GM18909 (cell line): ENCODE results near the gene TBC1D22A.
"Not testable (repeated sequence)": the region's sequence is repeated elsewhere in the genome, so short reads cannot be mapped to it uniquely, and the experiment has no call there.

Source experiments
- ATAC-seq: cut with Tn5 transposase; IDR thresholded peaks from one replicate; pipeline ENCODE4 v1.9.1; 2021; ENCODE audit warnings: mild to moderate bottlenecking; ENCODE audit not compliant: unreplicated experiment, poor library complexity

TBC1D22A gene

GRCh38 chr22:47165338-47166032 is 403.0 kb downstream of the TBC1D22A start:
- no peak for ATAC-seq

- ATAC-seq, result no peak
Measured at GRCh38 chr22:47166033-47166404, 403.6 kb downstream of the TBC1D22A start.

GRCh38 chr22:47166446-47167016 is 404.1 kb downstream of the TBC1D22A start:
- ATAC-seq, result no peak

GRCh38 chr22:47167056-47167455 is 404.6 kb downstream of the TBC1D22A start:
- no peak for ATAC-seq

GRCh38 chr22:47167921-47168320 is 405.5 kb downstream of the TBC1D22A start:
- ATAC-seq, result not testable (repeated sequence)

GRCh38 chr22:47168441-47168840 is 406.0 kb downstream of the TBC1D22A start:
- no peak for ATAC-seq

- ATAC-seq, result no peak
Measured at GRCh38 chr22:47168900-47169800, 406.7 kb downstream of the TBC1D22A start.

- no peak for ATAC-seq
Measured at GRCh38 chr22:47169801-47170140, 407.3 kb downstream of the TBC1D22A start.

- ATAC-seq, result not testable (repeated sequence)
Measured at GRCh38 chr22:47170511-47171440, 408.3 kb downstream of the TBC1D22A start.

GRCh38 chr22:47171441-47172221 is 409.2 kb downstream of the TBC1D22A start:
- ATAC-seq, result no peak

GRCh38 chr22:47172771-47173534 is 410.5 kb downstream of the TBC1D22A start:
- no peak for ATAC-seq

GRCh38 chr22:47173535-47174021 is 411.1 kb downstream of the TBC1D22A start:
- ATAC-seq, result no peak

GRCh38 chr22:47174096-47174495 is 411.6 kb downstream of the TBC1D22A start:
- ATAC-seq, result no peak

GRCh38 chr22:47174671-47175112 is 412.2 kb downstream of the TBC1D22A start:
- no peak for ATAC-seq

- ATAC-seq, result no peak
Measured at GRCh38 chr22:47175151-47176025, 412.9 kb downstream of the TBC1D22A start.

- no peak for ATAC-seq
Measured at GRCh38 chr22:47176026-47176389, 413.6 kb downstream of the TBC1D22A start.

GRCh38 chr22:47176573-47177333 is 414.3 kb downstream of the TBC1D22A start:
- ATAC-seq, result no peak
